ENCODE data around the gene CD320. TPM values are rescaled to one million over a fixed set of nuclear protein-coding genes. Genes with fewer than 3 reads are reported as not detected.

CD320 gene
- total and polyA plus RNA-seq, 2 experiments from 2014 or later, result 87.0 to 124 TPM

DNA sequence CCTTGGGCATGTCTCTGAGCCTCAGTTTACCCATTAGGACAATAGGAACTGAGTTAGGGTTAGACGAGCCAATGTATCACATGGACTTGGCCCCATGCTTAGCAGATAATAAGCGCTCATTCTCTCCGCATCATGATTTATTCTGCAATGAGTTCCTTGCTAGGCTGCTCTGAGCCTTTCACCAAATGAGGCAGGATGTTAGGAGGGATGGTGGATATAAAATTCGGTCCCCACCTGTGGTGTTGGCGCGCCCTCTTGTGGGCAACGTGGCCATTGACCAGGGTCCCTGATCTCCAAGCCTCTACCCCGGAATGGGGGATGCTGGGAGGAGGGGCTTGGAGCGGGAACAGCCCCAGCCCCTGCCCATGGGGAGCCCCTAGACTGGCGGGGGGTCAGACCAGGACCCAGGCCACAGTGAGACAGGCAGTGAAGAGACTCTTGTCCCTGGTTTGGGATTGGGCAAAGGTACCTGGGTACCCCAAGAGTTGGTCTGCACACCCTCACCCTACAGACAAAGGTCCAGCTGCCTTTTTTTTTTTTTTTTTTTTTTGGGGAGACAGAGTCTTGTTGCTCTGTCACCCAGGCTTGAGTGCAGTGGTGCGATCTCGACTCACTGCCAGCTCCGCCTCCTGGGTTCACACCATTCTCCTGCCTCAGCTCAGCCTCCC lies 55.1 kb downstream of the CD320 start:
- peak; percentile 91 for DNase-seq (ENCODE audit: low spot score)
- peaks cover 12% of the 10 kb centered on the region; the same call in 1 of the 2 replicates for H3K36me3 ChIP-seq (ENCODE audit: insufficient read depth)
- peaks cover 6% of the 10 kb centered on the region; the same call in 1 of the 2 replicates for H3K9me2 ChIP-seq (ENCODE audit: insufficient read depth)
- Mint-ChIP-seq H3K9me3 (no peaks in the 10 kb centered on the region), H3K36me3 (ENCODE audit: low read depth) (peaks cover 37% of the 10 kb centered on the region), H3K4me3 (no peak overlapping the region), H3K4me1 (peaks cover 4% of the 10 kb centered on the region; the same call in 2 of the 3 replicates), H3K27ac (no peak overlapping the region; the same call in 1 of the 2 replicates), H3K27me3 (ENCODE audit: insufficient read depth, low read depth, poor library complexity) (peaks cover 3% of the 10 kb centered on the region)
- no peak overlapping the region for H3K4me3 ChIP-seq
- peak overlapping the region; percentile 81; the same call in 1 of the 2 replicates for H3K27ac ChIP-seq (ENCODE audit: low read depth)
- H3F3A ChIP-seq (replicated peaks; ENCODE audit: low read depth), result peaks cover 18% of the 10 kb centered on the region
- H2AFZ ChIP-seq, result no peak overlapping the region
- ATAC-seq, result peak; percentile 90
- no peak overlapping the region for H3K4me2 ChIP-seq
- H4K20me1 ChIP-seq (replicated peaks; ENCODE audit: insufficient read depth), result peaks cover 7% of the 10 kb centered on the region
- H3K27me3 ChIP-seq (ENCODE audit: insufficient read depth), result no peaks in the 10 kb centered on the region
- peaks cover 5% of the 10 kb centered on the region; the same call in 1 of the 2 replicates for H3K79me2 ChIP-seq (replicated peaks; ENCODE audit: insufficient read depth)
- H3K4me1 ChIP-seq (ENCODE audit: insufficient read depth), result no peaks in the 10 kb centered on the region
- TF ChIP-seq, protein P1, sequence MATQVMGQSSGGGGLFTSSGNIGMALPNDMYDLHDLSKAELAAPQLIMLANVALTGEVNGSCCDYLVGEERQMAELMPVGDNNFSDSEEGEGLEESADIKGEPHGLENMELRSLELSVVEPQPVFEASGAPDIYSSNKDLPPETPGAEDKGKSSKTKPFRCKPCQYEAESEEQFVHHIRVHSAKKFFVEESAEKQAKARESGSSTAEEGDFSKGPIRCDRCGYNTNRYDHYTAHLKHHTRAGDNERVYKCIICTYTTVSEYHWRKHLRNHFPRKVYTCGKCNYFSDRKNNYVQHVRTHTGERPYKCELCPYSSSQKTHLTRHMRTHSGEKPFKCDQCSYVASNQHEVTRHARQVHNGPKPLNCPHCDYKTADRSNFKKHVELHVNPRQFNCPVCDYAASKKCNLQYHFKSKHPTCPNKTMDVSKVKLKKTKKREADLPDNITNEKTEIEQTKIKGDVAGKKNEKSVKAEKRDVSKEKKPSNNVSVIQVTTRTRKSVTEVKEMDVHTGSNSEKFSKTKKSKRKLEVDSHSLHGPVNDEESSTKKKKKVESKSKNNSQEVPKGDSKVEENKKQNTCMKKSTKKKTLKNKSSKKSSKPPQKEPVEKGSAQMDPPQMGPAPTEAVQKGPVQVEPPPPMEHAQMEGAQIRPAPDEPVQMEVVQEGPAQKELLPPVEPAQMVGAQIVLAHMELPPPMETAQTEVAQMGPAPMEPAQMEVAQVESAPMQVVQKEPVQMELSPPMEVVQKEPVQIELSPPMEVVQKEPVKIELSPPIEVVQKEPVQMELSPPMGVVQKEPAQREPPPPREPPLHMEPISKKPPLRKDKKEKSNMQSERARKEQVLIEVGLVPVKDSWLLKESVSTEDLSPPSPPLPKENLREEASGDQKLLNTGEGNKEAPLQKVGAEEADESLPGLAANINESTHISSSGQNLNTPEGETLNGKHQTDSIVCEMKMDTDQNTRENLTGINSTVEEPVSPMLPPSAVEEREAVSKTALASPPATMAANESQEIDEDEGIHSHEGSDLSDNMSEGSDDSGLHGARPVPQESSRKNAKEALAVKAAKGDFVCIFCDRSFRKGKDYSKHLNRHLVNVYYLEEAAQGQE (IDR thresholded peaks at IDR 0.05; ENCODE audit: unreplicated experiment), result peak; percentile 25
- TF ChIP-seq, protein P2, sequence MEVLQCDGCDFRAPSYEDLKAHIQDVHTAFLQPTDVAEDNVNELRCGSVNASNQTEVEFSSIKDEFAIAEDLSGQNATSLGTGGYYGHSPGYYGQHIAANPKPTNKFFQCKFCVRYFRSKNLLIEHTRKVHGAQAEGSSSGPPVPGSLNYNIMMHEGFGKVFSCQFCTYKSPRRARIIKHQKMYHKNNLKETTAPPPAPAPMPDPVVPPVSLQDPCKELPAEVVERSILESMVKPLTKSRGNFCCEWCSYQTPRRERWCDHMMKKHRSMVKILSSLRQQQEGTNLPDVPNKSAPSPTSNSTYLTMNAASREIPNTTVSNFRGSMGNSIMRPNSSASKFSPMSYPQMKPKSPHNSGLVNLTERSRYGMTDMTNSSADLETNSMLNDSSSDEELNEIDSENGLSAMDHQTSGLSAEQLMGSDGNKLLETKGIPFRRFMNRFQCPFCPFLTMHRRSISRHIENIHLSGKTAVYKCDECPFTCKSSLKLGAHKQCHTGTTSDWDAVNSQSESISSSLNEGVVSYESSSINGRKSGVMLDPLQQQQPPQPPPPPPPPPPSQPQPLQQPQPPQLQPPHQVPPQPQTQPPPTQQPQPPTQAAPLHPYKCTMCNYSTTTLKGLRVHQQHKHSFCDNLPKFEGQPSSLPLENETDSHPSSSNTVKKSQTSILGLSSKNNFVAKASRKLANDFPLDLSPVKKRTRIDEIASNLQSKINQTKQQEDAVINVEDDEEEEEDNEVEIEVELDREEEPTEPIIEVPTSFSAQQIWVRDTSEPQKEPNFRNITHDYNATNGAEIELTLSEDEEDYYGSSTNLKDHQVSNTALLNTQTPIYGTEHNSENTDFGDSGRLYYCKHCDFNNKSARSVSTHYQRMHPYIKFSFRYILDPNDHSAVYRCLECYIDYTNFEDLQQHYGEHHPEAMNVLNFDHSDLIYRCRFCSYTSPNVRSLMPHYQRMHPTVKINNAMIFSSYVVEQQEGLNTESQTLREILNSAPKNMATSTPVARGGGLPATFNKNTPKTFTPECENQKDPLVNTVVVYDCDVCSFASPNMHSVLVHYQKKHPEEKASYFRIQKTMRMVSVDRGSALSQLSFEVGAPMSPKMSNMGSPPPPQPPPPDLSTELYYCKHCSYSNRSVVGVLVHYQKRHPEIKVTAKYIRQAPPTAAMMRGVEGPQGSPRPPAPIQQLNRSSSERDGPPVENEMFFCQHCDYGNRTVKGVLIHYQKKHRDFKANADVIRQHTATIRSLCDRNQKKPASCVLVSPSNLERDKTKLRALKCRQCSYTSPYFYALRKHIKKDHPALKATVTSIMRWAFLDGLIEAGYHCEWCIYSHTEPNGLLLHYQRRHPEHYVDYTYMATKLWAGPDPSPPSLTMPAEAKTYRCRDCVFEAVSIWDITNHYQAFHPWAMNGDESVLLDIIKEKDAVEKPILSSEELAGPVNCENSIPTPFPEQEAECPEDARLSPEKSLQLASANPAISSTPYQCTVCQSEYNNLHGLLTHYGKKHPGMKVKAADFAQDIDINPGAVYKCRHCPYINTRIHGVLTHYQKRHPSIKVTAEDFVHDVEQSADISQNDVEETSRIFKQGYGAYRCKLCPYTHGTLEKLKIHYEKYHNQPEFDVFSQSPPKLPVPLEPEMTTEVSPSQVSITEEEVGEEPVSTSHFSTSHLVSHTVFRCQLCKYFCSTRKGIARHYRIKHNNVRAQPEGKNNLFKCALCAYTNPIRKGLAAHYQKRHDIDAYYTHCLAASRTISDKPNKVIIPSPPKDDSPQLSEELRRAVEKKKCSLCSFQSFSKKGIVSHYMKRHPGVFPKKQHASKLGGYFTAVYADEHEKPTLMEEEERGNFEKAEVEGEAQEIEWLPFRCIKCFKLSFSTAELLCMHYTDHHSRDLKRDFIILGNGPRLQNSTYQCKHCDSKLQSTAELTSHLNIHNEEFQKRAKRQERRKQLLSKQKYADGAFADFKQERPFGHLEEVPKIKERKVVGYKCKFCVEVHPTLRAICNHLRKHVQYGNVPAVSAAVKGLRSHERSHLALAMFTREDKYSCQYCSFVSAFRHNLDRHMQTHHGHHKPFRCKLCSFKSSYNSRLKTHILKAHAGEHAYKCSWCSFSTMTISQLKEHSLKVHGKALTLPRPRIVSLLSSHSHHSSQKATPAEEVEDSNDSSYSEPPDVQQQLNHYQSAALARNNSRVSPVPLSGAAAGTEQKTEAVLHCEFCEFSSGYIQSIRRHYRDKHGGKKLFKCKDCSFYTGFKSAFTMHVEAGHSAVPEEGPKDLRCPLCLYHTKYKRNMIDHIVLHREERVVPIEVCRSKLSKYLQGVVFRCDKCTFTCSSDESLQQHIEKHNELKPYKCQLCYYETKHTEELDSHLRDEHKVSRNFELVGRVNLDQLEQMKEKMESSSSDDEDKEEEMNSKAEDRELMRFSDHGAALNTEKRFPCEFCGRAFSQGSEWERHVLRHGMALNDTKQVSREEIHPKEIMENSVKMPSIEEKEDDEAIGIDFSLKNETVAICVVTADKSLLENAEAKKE (CRISPR knock-in tag; IDR thresholded peaks at IDR 0.05), result no peak
- TF ChIP-seq ZNF114 (CRISPR knock-in tag; IDR thresholded peaks at IDR 0.05) (no peak), STAT1 (IDR thresholded peaks at IDR 0.05; ENCODE audit: unreplicated experiment) (no peak), NANOG (IDR thresholded peaks at IDR 0.05; ENCODE audit: borderline replicate concordance) (no peak)
- TF ChIP-seq, protein P3, sequence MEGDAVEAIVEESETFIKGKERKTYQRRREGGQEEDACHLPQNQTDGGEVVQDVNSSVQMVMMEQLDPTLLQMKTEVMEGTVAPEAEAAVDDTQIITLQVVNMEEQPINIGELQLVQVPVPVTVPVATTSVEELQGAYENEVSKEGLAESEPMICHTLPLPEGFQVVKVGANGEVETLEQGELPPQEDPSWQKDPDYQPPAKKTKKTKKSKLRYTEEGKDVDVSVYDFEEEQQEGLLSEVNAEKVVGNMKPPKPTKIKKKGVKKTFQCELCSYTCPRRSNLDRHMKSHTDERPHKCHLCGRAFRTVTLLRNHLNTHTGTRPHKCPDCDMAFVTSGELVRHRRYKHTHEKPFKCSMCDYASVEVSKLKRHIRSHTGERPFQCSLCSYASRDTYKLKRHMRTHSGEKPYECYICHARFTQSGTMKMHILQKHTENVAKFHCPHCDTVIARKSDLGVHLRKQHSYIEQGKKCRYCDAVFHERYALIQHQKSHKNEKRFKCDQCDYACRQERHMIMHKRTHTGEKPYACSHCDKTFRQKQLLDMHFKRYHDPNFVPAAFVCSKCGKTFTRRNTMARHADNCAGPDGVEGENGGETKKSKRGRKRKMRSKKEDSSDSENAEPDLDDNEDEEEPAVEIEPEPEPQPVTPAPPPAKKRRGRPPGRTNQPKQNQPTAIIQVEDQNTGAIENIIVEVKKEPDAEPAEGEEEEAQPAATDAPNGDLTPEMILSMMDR (conservative IDR thresholded peaks at IDR 0.05; ENCODE audit: low read depth in 2 of 2), result peak; percentile 98 to 99
